GM18873 (cell line): Measurements from ENCODE around the gene MCM3.

Experiments
- ATAC-seq: cut with Tn5 transposase; IDR thresholded peaks from one replicate; pipeline ENCODE4 v1.9.1; 2021; ENCODE audit warnings: mild to moderate bottlenecking, moderate library complexity, moderate number of reproducible peaks; ENCODE audit not compliant: unreplicated experiment, low FRiP score

The MCM3 gene

GRCh38 chr6:52284460-52285176 lies at the start of gene MCM3:
TSS of gene MCM3 (minus strand) at chr6:52284742. CDS start at chr6:52284674, 68 bp downstream.
- peak; percentile 98 for ATAC-seq

GRCh38 chr6:52333840-52334200 lies 49.3 kb upstream of the MCM3 start:
- no peak for ATAC-seq

- ATAC-seq: no peak
These were observed 47.4 kb upstream of the MCM3 start for GRCh38 chr6:52331793-52332457.

- no peak for ATAC-seq
These were observed 45.9 kb upstream of the MCM3 start for GRCh38 chr6:52330470-52330869.

- no peak for ATAC-seq
These were observed 44.2 kb upstream of the MCM3 start for GRCh38 chr6:52328729-52329128.

GRCh38 chr6:52328303-52328662 lies 43.7 kb upstream of the MCM3 start:
- ATAC-seq: no peak

- no peak for ATAC-seq
These were observed 42.2 kb upstream of the MCM3 start for GRCh38 chr6:52326540-52327364.

GRCh38 chr6:52325695-52326471 lies 41.3 kb upstream of the MCM3 start:
- no peak for ATAC-seq

- ATAC-seq: no peak
These were observed 39.6 kb upstream of the MCM3 start for GRCh38 chr6:52324189-52324588.

GRCh38 chr6:52317841-52318581 lies 33.5 kb upstream of the MCM3 start:
- peak; percentile 100 for ATAC-seq

- no peak for ATAC-seq
These were observed 32.7 kb upstream of the MCM3 start for GRCh38 chr6:52317211-52317610.

GRCh38 chr6:52314752-52315151 lies 30.2 kb upstream of the MCM3 start:
- no peak for ATAC-seq

GRCh38 chr6:52312461-52312860 lies 27.9 kb upstream of the MCM3 start:
- ATAC-seq: no peak

- ATAC-seq: no peak
These were observed 26.4 kb upstream of the MCM3 start for GRCh38 chr6:52310932-52311331.

- no peak for ATAC-seq
These were observed 23.4 kb upstream of the MCM3 start for GRCh38 chr6:52307900-52308372.

GRCh38 chr6:52306972-52307870 lies 22.7 kb upstream of the MCM3 start:
- no peak for ATAC-seq

GRCh38 chr6:52305948-52306767 lies 21.6 kb upstream of the MCM3 start:
- ATAC-seq: peak; percentile 54

- ATAC-seq: no peak
These were observed 20.9 kb upstream of the MCM3 start for GRCh38 chr6:52305411-52305810.
